HepG2 (cell line): ENCODE data around the gene DDX23. TPM values are rescaled to one million over a fixed set of nuclear protein-coding genes. Genes with fewer than 3 reads are reported as not detected.
A peak's percentile ranks its signal among the peaks of the same experiment; 100 is the strongest.

Experiments
- ADNP ChIP-seq: sonication (generic); formaldehyde crosslinking; IDR thresholded peaks from 2 replicates; pipeline ENCODE4 v1.4.0; 2020; ENCODE audit warnings: missing genetic modification reagents
- FOXO1 ChIP-seq: sonication (generic); formaldehyde crosslinking; IDR thresholded peaks from 2 replicates; pipeline ENCODE4 v1.4.0; 2020; ENCODE audit warnings: missing genetic modification reagents
- GATAD2A ChIP-seq: IDR thresholded peaks from 2 replicates; pipeline ENCODE4 v1.6.1; 2016
- GFI1 ChIP-seq: sonication (generic); formaldehyde crosslinking; IDR thresholded peaks from 2 replicates; pipeline ENCODE4 v1.5.0; 2020; ENCODE audit warnings: missing genetic modification reagents, mild to moderate bottlenecking, borderline replicate concordance
- HHEX ChIP-seq: IDR thresholded peaks from 2 replicates; pipeline ENCODE4 v1.6.1; 2016; ENCODE audit warnings: control low read depth
- HNRNPLL ChIP-seq: fragments of 200-400 bp; formaldehyde crosslinking; IDR thresholded peaks from 2 replicates; pipeline ENCODE4 v1.6.1; 2017; ENCODE audit warnings: mild to moderate bottlenecking, low read depth, low read length; ENCODE audit not compliant: poor library complexity, severe bottlenecking
- PITX1 ChIP-seq: sonication (generic); formaldehyde crosslinking; IDR thresholded peaks from 2 replicates; pipeline ENCODE4 v1.5.1; 2020; ENCODE audit warnings: mild to moderate bottlenecking, missing genetic modification reagents
- SKIL ChIP-seq: sonication (generic); formaldehyde crosslinking; IDR thresholded peaks from 2 replicates; pipeline ENCODE4 v1.8.0; 2022; ENCODE audit warnings: missing genetic modification reagents, mild to moderate bottlenecking, moderate library complexity, borderline replicate concordance
- SNRNP70 ChIP-seq: fragments of 200-400 bp; formaldehyde crosslinking; IDR thresholded peaks from 2 replicates; pipeline ENCODE4 v1.6.1; 2017; ENCODE audit warnings: mild to moderate bottlenecking, low read depth, low read length, moderate library complexity
- SPEN ChIP-seq: sonication (generic); formaldehyde crosslinking; IDR thresholded peaks from 2 replicates; pipeline ENCODE4 v1.5.1; 2020; ENCODE audit warnings: low read depth, mild to moderate bottlenecking, missing genetic modification reagents
- TFAP4 ChIP-seq: sonication (generic); IDR thresholded peaks from 2 replicates; pipeline ENCODE4 v1.6.1; 2016; ENCODE audit warnings: low read depth, borderline replicate concordance
- THRA ChIP-seq: sonication (generic); formaldehyde crosslinking; IDR thresholded peaks from 2 replicates; pipeline ENCODE4 v1.4.0; 2020; ENCODE audit warnings: missing genetic modification reagents, borderline replicate concordance
- ZNF609 ChIP-seq: sonication (generic); formaldehyde crosslinking; IDR thresholded peaks from 2 replicates; pipeline ENCODE4 v1.4.0; 2020; ENCODE audit warnings: mild to moderate bottlenecking, missing genetic modification reagents, borderline replicate concordance
- ZNF639 ChIP-seq: conservative IDR thresholded peaks from 2 replicates; pipeline ENCODE4 v1.6.1; 2018; ENCODE audit warnings: missing genetic modification reagents
- ZNF761 ChIP-seq: sonication (generic); formaldehyde crosslinking; conservative IDR thresholded peaks from 2 replicates; pipeline ENCODE4 v1.4.0; 2020; ENCODE audit warnings: mild to moderate bottlenecking, missing genetic modification reagents
- ZNF788 ChIP-seq: sonication (generic); formaldehyde crosslinking; IDR thresholded peaks from 2 replicates; pipeline ENCODE4 v1.5.0; 2020; ENCODE audit warnings: mild to moderate bottlenecking, missing genetic modification reagents, borderline replicate concordance
- polyA plus RNA-seq, 8 experiments: library from polyadenylated mRNA; depleted of rRNA in 3 of 8; stranded (reverse) in 7 of 8; unstranded in 1 of 8; fragments of >200 nt; fragmentation: Illumina TruSeq in 4 of 8; extraction: Trizol in 4 of 8; gene quantifications; 2 replicates each; pipeline versions ENCODE4 v1.2.1 to v1.2.3, GENCODE V29; 2011 to 2016; ENCODE audit warnings: low read depth in 4 of 8, missing spikeins in 1 of 8, mixed read lengths in 1 of 8; ENCODE audit not compliant: insufficient read depth in 1 of 8
- total RNA-seq, 5 experiments: library from RNA; depleted of rRNA; stranded (reverse); fragments of >200 nt; fragmentation: Illumina TruSeq; extraction: Trizol; gene quantifications; 2 replicates each; pipeline ENCODE4 v1.2.3, GENCODE V29; 2016; ENCODE audit warnings: low read depth in 1 of 5

Gene DDX23
- total and polyA plus RNA-seq, 2 of the 13 experiments (the other 11 are each of a cell fraction or from before 2014, with no cell fraction given): 35.7 to 90.0 TPM

GRCh38 chr12:48810903-48811431 is 41.0 kb downstream of the DDX23 start (continued):
- TF ChIP-seq THRA (CRISPR knock-in tag) (0 out of 2 replicates have a peak, but pooled peaks have one; percentile 15), SNRNP70 (no peak), ZNF609 (0 out of 2 replicates have a peak, but pooled peaks have one; percentile 29), HHEX (no peak), TFAP4 (peak; percentile 83; the same call in 1 of the 2 replicates), ZNF639 (CRISPR knock-in tag) (no peak), PITX1 (CRISPR knock-in tag) (peak; percentile 35; the same call in 1 of the 2 replicates), FOXO1 (CRISPR knock-in tag) (peak; percentile 57; the same call in 1 of the 2 replicates), SKIL (no peak), ZNF761 (no peak), GFI1 (peak; percentile 92), SPEN (CRISPR knock-in tag) (0 out of 2 replicates have a peak, but pooled peaks have one; percentile 40), HNRNPLL (no peak), ZNF788 (CRISPR knock-in tag) (0 out of 2 replicates have a peak, but pooled peaks have one; percentile 36), ADNP (no peak), GATAD2A (peak; percentile 85)
